Endodermal cell (in vitro differentiated cells): ENCODE results near the gene BEND5. TPM values are rescaled to one million over a fixed set of nuclear protein-coding genes. Genes with fewer than 3 reads are reported as not detected.

Experiments used
- DNase-seq: peaks from one replicate; pipeline ENCODE4 v3.0.0-alpha.2; 2017
- H3K27ac ChIP-seq: 2 replicates; pipeline ENCODE4 v1.5.1; 2013; ENCODE audit warnings: mild to moderate bottlenecking, low read depth, low read length, moderate library complexity
- H3K27me3 ChIP-seq: 2 replicates; pipeline ENCODE4 v1.6.1; 2013; ENCODE audit warnings: mild to moderate bottlenecking, low read length, moderate library complexity; ENCODE audit not compliant: insufficient read depth, control insufficient read depth, poor library complexity, severe bottlenecking
- H3K36me3 ChIP-seq: 2 replicates; pipeline ENCODE4 v1.7.0; 2013; ENCODE audit warnings: mild to moderate bottlenecking, low read length, moderate library complexity; ENCODE audit not compliant: control insufficient read depth, insufficient read depth
- H3K4me1 ChIP-seq: one replicate; pipeline ENCODE4 v1.7.0; 2013; ENCODE audit warnings: low read length; ENCODE audit not compliant: control insufficient read depth, insufficient read depth
- H3K4me3 ChIP-seq: 2 replicates; pipeline ENCODE4 v1.5.1; 2013; ENCODE audit warnings: mild to moderate bottlenecking, low read length, moderate library complexity
- H3K9ac ChIP-seq: 2 replicates; pipeline ENCODE4 v1.6.1; 2013; ENCODE audit warnings: mild to moderate bottlenecking, low read length, moderate library complexity; ENCODE audit not compliant: poor library complexity, severe bottlenecking; ENCODE audit errors: extremely low read depth
- H3K9me3 ChIP-seq: 2 replicates; pipeline ENCODE4 v1.6.1; 2013; ENCODE audit warnings: mild to moderate bottlenecking, low read length, moderate library complexity; ENCODE audit not compliant: control insufficient read depth
- H3K27ac Mint-ChIP-seq: 2 replicates; pipeline ENCODE4 v1.8.0; 2020; ENCODE audit warnings: mixed read lengths
- H3K27me3 Mint-ChIP-seq: 2 replicates; pipeline ENCODE4 v1.8.0; 2021; ENCODE audit warnings: mild to moderate bottlenecking, mixed read lengths; ENCODE audit not compliant: insufficient read depth
- H3K36me3 Mint-ChIP-seq: 2 replicates; pipeline ENCODE4 v1.8.0; 2020; ENCODE audit warnings: low read depth, mixed read lengths
- H3K4me1 Mint-ChIP-seq: 2 replicates; pipeline ENCODE4 v1.8.0; 2020; ENCODE audit warnings: mixed read lengths
- H3K4me3 Mint-ChIP-seq: 2 replicates; pipeline ENCODE4 v1.8.0; 2020; ENCODE audit warnings: mild to moderate bottlenecking, moderate library complexity, mixed read lengths
- H3K9me3 Mint-ChIP-seq: 2 replicates; pipeline ENCODE4 v1.8.0; 2020; ENCODE audit warnings: mild to moderate bottlenecking, mixed read lengths
- CTCF ChIP-seq: fragments of 200-600 bp; sonication (generic); conservative IDR thresholded peaks from 2 replicates; pipeline ENCODE4 v1.5.0; 2021; ENCODE audit warnings: antibody characterized with exemption, mild to moderate bottlenecking
- WGBS, 2 experiments: methylation state at CpG; one replicate each; pipeline versions ENCODE4 v1.1.5 to v1.1.7; 2013; ENCODE audit warnings: missing lambda C conversion rate in 2 of 2, mixed read lengths in 1 of 2; ENCODE audit not compliant: insufficient coverage in 1 of 2, insufficient read length in 1 of 2; 5-methylcytosine and 5-hydroxymethylcytosine counted together
- total RNA-seq, 2 donors: library from RNA; stranded (reverse); fragmentation: NEBNext Ultra II Directional in 1 of 2; extraction: Animal tissue kit (Norgen Biotek cat#: 25700) in 1 of 2; gene quantifications; 2 replicates in 1 of 2; 3 replicates in 1 of 2; pipeline ENCODE4 v1.2.1, GENCODE V29; 2021

The BEND5 gene
- total RNA-seq, 2 donors from 2014 or later = 5.9 to 6.1 TPM

- DNase-seq = no peak
- Mint-ChIP-seq H3K4me3 (no peak overlapping the region), H3K4me1 (peaks cover 14% of the 10 kb centered on the region), H3K27ac (no peak overlapping the region), H3K27me3 (peaks cover 2% of the 10 kb centered on the region), H3K9me3 (no peaks in the 10 kb centered on the region), H3K36me3 (no peaks in the 10 kb centered on the region)
- no peaks in the 10 kb centered on the region for H3K9me3 ChIP-seq
- H3K9ac ChIP-seq = no peak overlapping the region
- 94 to 100% methylated on average over 4 of the region's 4 CpGs for WGBS, 2 experiments
- no peak overlapping the region for H3K4me3 ChIP-seq
- peaks cover 6% of the 10 kb centered on the region for H3K4me1 ChIP-seq
- no peak for TF ChIP-seq CTCF
- H3K27ac ChIP-seq = no peak overlapping the region
- H3K27me3 ChIP-seq = peaks cover 13% of the 10 kb centered on the region
- H3K36me3 ChIP-seq = no peaks in the 10 kb centered on the region
Observed at GRCh38 chr1:48789903-48790302, 13.2 kb upstream of the BEND5 start.

GRCh38 chr1:48785869-48786268 is 9.2 kb upstream of the BEND5 start:
- H3K9me3 ChIP-seq = no peaks in the 10 kb centered on the region
- Mint-ChIP-seq H3K27me3 (peaks cover 2% of the 10 kb centered on the region), H3K4me3 (no peak overlapping the region), H3K36me3 (no peaks in the 10 kb centered on the region), H3K9me3 (no peaks in the 10 kb centered on the region), H3K4me1 (peaks cover 2% of the 10 kb centered on the region), H3K27ac (no peak overlapping the region)
- H3K36me3 ChIP-seq = no peaks in the 10 kb centered on the region
- H3K27me3 ChIP-seq = peaks cover 9% of the 10 kb centered on the region
- H3K4me3 ChIP-seq = no peak overlapping the region
- WGBS, 2 experiments = 71% methylated on average over 1 of the region's 1 CpG; no CpG with 5 or more reads in 1 of the 2 experiments
- H3K4me1 ChIP-seq = peaks cover under 1% of the 10 kb centered on the region
- no peak for TF ChIP-seq CTCF
- H3K9ac ChIP-seq = no peak overlapping the region
- no peak overlapping the region for H3K27ac ChIP-seq
- DNase-seq = no peak

GRCh38 chr1:48784301-48784700 is 7.6 kb upstream of the BEND5 start:
- Histone ChIP-seq H3K27ac (no peak overlapping the region), H3K9me3 (no peaks in the 10 kb centered on the region), H3K27me3 (peaks cover 12% of the 10 kb centered on the region), H3K9ac (no peak overlapping the region), H3K36me3 (no peaks in the 10 kb centered on the region), H3K4me1 (no peaks in the 10 kb centered on the region), H3K4me3 (no peak overlapping the region)
- Mint-ChIP-seq H3K36me3 (no peaks in the 10 kb centered on the region), H3K4me1 (no peaks in the 10 kb centered on the region), H3K9me3 (no peaks in the 10 kb centered on the region), H3K27me3 (peaks cover 6% of the 10 kb centered on the region), H3K27ac (no peak overlapping the region), H3K4me3 (no peak overlapping the region)
- no peak for TF ChIP-seq CTCF
- WGBS, 2 experiments = 86 to 100% methylated on average over 2 of the region's 2 CpGs
- DNase-seq = no peak
